AG08396 (cell line): ENCODE data around the gene SNIP1.
"Not testable (repeated sequence)": the region's sequence is repeated elsewhere in the genome, so short reads cannot be mapped to it uniquely, and the experiment has no call there.

Experiments used
- DNase-seq: peaks from one replicate; pipeline ENCODE4 v3.0.0; 2012; ENCODE audit warnings: low spot score, mixed read lengths

The SNIP1 gene

DNA sequence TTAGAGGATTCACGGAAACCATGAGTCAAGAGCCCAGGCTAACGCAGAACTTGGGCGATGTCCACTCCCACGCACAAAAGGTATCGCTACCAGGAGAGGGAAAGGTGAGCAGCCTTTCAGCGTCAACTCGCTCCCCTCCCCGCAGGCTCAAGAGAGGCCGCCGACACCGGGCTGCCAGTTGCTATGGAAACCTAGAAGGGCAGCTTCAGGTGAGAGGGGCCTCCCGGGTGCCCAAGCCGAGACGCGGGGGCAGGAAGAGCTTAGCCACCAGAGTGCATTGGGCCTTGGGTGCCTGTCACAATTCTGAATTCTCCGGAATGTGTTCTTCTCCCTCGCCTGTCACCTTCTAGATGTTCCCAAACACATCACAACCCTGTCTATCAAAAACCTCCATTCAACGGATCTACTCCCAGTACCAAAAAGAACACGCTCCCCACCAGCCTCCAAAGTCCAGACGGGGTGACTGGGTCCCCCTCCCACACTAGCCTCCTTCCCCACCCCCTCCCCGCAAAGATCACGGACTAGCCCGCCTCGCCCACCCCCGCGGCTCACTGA lies 40.2 kb downstream of the SNIP1 start:
- peak; percentile 36 for DNase-seq

DNA sequence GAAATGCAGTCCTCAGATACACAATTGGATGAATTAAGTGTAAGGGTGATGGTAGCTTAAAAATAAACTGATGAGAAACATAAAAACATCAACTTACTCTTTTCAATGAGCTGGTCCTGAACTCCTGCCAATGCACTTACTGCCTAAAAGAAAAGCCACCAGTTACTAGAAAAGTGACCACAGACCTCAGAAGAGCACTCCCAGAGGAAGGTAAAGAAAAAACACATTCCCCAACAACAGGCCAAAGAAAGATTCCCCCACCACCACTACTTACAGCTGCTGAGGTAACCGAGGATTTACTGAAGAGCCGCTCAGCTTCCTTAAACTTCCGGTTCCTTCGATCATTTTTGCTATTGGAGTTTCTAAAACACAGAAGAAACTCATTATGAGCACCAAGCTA lies 44.9 kb downstream of the SNIP1 start:
- DNase-seq, result peak; percentile 39

DNA sequence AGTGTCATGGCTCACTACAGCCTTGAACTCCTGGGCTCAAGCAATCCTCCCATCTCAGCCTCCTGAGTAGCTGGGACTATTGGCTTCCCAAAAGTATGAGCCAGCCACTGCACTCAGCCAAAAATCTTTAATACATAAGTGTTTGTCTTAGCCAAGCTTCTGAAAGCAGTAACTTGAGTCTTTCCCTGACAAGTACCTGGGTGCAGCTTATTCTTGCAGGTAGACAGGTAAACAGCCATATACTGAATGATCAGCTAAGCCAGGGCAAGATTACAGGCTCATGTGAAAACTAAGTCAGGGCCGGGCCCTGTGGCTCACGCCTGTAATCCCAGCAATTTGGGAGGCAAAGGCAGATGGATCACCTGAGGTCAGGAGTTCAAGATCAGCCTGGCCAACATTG lies 47.4 kb downstream of the SNIP1 start:
- DNase-seq, result no peak

DNA sequence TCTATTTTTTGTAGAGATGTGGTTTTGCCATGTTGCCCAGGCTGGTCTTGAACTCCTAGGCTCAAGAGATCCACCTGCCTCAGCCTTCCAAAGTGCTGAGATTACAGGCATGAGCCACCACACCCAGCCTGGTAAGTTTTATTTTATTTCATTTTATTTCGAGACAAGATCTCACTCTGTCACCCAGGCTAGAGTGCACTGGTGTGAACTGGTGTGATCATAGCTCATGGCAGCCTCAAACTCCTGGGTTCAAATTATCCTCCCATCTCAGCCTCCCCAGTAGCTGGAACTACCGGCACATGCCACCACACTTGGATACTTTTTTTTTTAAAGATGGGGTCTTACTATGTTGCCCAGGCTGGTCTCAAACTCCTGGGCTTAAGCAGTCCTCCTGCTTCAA lies 51.3 kb downstream of the SNIP1 start:
- not testable (repeated sequence) for DNase-seq

DNA sequence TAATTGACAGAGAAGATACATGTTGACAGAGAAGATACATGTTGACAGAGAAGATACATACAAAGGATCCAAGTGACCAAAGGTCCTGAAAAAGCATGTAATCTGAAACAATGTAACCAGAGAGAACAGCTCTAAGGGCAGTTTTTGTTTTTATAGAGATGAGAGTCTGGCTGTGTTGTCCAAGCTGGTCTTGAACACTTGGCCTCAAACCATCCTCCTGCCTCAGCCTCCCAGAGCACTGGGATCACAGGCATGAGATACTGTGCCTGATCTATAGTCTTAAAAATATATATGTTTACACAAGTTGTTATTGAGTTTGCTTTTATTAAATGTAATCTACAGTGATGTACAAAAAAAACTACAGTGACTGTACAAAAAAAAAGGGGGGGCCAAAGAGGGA lies 52.0 kb downstream of the SNIP1 start:
- no peak for DNase-seq

DNA sequence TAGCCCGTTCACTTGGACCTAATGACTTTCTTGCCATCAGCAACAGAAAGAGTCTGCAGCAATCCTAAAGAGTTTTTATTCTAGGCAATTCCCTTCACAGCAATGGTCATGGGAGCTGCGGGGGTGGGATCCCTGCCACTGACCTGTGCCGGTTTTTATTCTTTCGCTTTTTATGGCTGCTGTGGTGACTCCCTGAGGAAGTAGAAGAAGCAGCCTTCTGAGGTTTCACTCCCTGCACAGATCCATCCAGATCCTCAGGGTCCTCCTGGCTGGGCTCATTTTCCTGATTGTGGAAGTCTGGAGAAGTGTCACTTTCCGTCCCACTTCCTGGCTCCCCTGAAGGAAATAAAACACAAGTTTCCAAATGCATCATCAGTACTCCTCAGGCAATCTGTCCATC lies 52.4 kb downstream of the SNIP1 start:
- DNase-seq, result no peak

DNA sequence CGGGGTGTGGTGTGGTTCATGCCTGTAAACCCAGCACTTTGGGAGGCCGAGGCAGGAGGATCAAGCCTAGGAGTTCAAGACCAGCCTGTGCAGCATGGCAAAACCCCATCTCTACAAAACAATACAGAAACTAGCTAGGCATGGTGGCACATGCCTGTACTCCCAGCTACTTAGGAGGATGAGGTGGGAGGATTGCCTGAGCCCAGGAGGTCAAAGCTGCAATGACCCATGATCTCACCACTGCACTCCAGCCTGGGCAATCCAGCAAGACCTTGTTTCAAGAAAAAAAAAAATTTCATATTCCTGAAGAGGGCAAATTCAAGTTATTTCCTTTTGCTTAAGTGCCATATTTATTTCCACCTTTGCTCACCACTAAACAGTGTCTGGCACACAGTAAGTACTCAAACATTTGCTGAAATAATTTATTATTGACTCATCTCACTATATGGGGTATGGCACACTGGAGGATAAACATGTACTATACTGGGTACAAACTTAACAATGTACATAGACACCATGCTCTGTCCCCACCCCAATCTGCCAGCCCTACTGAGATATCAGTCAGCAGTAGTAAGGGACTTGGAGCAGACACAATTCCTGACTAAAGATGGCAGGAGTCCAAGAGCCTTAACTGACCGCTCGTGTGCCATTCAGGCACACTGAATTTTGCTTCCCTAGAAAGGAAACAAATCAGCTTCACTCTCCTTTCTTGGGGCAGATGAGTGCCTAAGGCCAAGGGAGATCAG lies 55.0 kb downstream of the SNIP1 start:
- no peak for DNase-seq

DNA sequence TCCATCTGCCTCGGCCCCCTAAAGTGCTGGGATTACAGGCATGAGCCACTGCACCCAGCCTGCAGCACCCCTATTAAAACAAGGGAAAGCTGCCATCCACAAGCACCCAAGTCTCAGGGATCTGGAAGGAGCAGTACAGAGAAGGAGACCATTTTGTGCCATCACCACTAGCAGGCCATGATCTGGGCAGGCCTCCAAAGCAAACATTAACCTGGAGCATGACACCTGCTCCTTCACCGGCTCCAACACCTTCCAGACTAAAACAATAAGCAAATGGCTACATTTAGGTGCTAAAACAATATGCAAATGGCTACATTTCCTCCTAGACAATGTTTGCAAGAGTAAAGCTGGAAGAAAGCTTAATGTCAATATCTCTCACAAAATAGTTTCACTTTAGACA lies 56.3 kb downstream of the SNIP1 start:
- DNase-seq, result no peak

DNA sequence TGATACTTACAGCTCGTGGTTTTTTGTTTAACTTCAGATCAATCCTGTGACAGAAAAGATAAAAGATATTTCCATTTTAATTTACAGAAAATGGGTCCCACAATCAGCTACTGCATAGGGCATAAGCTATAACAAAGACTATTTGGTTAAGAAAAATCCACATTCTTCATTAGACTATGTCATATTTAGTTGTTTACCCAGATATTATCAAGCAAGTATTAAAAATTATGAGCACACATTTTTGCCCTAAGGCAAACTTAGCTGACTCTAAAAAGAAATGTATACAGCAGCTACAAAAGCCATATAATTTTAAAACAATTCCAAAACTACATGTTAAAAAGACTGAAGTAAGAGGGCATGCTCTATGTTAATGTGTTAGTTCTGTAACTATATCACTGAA lies 58.2 kb downstream of the SNIP1 start:
- no peak for DNase-seq

DNA sequence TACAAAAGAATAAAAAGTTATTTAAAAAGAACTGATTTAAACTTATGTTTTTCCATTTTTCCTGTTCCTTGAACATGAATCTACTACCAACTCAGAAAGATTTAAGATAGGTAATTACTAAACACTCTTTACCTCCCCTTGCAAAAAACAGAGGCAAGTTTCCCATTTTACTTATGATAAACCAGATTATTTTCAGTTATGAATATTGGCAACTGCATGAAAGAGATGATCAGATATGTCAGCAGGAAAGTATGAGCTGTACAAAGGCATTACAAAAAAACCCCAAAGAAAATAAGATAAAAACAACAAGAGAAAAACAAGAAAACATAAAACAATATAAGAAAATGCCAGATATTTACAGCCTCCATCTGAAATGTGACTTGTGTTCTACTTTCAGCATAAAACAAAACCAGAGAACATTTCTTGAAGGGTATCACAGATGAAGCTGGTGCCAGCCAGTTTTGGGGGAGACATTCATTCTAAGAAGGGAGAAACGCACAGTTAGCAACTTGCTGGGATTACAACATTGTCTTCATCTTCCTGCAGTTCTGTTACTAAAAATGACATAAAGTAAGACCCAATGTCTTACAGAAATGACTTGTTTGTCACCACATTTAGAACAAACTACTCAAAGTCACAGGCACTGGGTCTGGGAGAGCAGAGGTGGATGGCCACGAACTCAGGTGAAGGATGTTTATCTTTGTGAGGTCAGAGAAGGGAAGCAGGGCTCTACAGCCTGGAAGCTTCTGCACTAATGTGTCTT lies 60.6 kb downstream of the SNIP1 start:
- no peak for DNase-seq

DNA sequence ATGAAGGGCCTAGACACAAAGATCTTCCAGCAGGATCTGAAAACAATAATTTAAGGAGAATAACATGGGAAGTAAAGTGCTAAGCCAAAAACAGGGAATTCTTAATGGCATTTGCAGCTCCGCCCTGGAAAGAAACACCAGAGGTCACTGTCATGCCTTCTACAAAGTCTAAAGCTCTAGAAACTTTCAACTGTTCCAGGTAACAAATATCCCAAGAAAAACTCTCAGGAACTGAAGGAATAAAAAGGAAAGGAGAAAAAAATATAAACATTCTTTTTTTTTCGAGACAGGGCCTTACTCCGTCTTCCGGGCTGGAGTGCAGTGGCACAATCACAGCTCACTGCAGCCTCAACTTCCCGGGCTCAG lies 66.5 kb downstream of the SNIP1 start:
- no peak for DNase-seq

DNA sequence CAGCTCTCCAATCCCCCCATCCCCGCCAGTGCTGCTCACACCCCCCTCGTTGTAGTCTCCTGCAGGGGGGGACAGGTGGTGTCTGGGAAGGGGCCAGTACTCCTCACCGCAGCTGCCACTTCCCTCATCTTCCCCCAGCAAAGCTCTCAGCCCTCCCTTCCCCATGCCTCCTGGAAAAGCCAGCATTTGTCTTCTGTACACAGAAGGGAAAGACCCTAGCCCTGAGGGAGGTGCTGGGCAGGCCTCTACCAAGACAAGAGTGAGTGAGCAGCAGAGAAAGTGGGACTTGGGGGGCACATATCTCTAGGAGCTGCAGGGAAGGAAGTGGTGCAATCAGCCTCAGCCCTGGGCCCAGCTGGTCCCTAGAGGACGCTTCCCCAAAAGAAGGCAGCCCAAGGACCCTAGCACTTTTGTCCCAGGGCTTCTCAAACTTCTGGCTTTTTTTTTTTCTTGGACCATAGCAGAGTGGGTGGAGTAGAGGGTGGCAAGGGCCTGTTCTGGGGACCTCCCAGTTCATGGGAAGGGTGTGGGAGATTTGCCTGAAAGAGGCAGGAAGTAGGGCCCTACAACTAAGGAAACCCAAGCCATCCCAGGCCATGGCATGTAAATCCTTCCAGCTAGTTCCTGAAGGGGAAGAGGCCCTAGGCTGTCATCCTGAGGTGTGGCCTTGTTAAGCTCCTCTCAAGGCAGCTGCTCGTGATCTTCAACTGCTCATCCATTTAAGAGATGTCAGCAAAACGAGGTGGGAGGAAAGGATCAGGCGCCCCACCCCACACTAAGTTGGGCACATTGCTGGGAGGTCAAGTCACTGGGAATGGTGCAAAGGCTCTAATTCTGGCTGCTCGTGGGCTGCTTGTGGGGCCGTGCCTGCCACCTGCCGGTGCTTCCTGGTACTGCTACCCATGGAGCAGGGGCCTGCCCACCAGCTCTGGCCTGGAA lies 67.1 kb downstream of the SNIP1 start:
- peak; percentile 86 for DNase-seq

DNA sequence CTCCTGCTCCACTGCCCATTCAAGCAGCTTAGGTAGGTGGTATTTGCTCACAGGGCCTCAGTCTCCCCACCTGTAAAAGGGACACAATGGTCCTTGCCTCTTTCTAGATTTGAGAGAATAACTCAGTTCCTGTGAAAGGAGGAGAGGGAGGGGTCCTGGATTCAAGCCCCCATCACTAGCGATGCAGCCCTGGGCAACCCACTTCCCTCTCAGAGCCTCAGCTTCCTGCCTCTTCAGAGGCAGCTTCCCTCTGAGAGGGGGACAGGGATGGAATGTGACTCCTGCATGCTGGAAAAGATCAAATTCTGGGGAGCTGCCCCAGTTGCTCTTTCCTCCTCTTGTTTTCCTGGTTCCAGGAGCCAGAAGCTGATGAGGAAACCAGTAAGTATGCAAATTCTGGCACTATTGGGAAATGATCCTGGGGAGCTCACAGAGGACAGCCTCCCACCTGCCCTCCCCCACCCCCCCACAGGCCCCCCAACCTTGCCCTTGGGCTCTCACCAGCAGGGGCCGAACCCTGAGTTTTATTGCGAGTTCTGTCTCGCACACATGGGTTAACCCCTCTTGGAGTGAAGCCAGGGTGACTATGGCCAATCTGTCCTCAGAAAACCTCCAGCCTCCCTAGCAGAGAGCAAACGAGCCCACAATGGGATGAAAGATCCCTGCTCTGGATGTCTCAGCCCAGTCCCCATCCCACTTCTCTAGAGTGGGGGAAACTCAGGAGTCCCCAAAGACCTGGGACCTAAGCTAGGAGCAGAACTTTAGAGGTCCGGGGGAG lies 68.0 kb downstream of the SNIP1 start:
- DNase-seq, result no peak
